Keratinocyte (primary cell): ENCODE measurements around the gene HELB. TPM values are rescaled to one million over a fixed set of nuclear protein-coding genes. Genes with fewer than 3 reads are reported as not detected.
A peak's percentile ranks its signal among the peaks of the same experiment; 100 is the strongest.

Experiments
- DNase-seq: peaks from one replicate; pipeline ENCODE4 v3.0.0-alpha.2; 2011; ENCODE audit warnings: low read depth, missing footprints, low spot score
- FAIRE-seq: peaks from 2 replicates; lab custom pipeline; 2011; peaks lifted over from hg19 to GRCh38; lab: Jason Lieb, UNC
- H2AFZ ChIP-seq: 2 replicates; pipeline ENCODE4 v1.6.0; 2012; ENCODE audit warnings: low read length, control low read depth, inconsistent platforms; ENCODE audit not compliant: control insufficient read depth
- H3K27ac ChIP-seq: 2 replicates; pipeline ENCODE4 v1.5.1; 2011; ENCODE audit warnings: low read length; ENCODE audit not compliant: control insufficient read depth, insufficient read depth
- H3K27me3 ChIP-seq: 3 replicates; pipeline ENCODE4 v1.6.0; 2011; ENCODE audit warnings: low read length; ENCODE audit not compliant: control insufficient read depth, insufficient read depth; ENCODE audit errors: extremely low read depth
- H3K36me3 ChIP-seq, 2 experiments: 2 replicates in 1 of 2; 3 replicates in 1 of 2; pipeline ENCODE4 v1.5.1; 2011; ENCODE audit warnings: low read length in 2 of 2, mild to moderate bottlenecking in 1 of 2; ENCODE audit not compliant: control insufficient read depth in 2 of 2, insufficient read depth in 2 of 2; ENCODE audit errors: extremely low read depth in 1 of 2
- H3K4me1 ChIP-seq: 3 replicates; pipeline ENCODE4 v1.5.1; 2011; ENCODE audit warnings: low read length; ENCODE audit not compliant: control insufficient read depth, insufficient read depth; ENCODE audit errors: extremely low read depth
- H3K4me2 ChIP-seq: 3 replicates; pipeline ENCODE4 v1.6.0; 2011; ENCODE audit warnings: low read depth, low read length; ENCODE audit not compliant: control insufficient read depth, insufficient read depth; ENCODE audit errors: extremely low read depth
- H3K4me3 ChIP-seq, 3 experiments: fragments of 200-600 bp in 1 of 3; sonication (generic) in 1 of 3; 2 replicates in 2 of 3; 3 replicates in 1 of 3; pipeline ENCODE4 v1.5.1; 2011 to 2016; ENCODE audit warnings: low read length in 3 of 3, mild to moderate bottlenecking in 3 of 3, control low read depth in 2 of 3, inconsistent platforms in 1 of 3, low read depth in 1 of 3, mixed read lengths in 1 of 3, mixed run types in 1 of 3, moderate library complexity in 1 of 3; ENCODE audit not compliant: control insufficient read depth in 2 of 3, insufficient read depth in 2 of 3; ENCODE audit errors: extremely low read depth in 1 of 3
- H3K79me2 ChIP-seq: 2 replicates; pipeline ENCODE4 v1.6.0; 2012; ENCODE audit warnings: low read length; ENCODE audit not compliant: control insufficient read depth, insufficient read depth
- H3K9ac ChIP-seq: 3 replicates; pipeline ENCODE4 v1.6.0; 2011; ENCODE audit warnings: low read length; ENCODE audit not compliant: control insufficient read depth, insufficient read depth; ENCODE audit errors: extremely low read depth
- H3K9me1 ChIP-seq: 3 replicates; pipeline ENCODE4 v1.6.0; 2011; ENCODE audit warnings: low read length; ENCODE audit not compliant: control insufficient read depth, insufficient read depth; ENCODE audit errors: extremely low read depth
- H3K9me3 ChIP-seq: 2 replicates; pipeline ENCODE4 v1.5.1; 2012; ENCODE audit warnings: low read depth, low read length; ENCODE audit not compliant: control insufficient read depth
- H4K20me1 ChIP-seq: 3 replicates; pipeline ENCODE4 v1.6.0; 2011; ENCODE audit warnings: low read length; ENCODE audit not compliant: control insufficient read depth, insufficient read depth; ENCODE audit errors: extremely low read depth
- CTCF ChIP-seq, 3 experiments: IDR thresholded peaks in 1 of 3; conservative IDR thresholded peaks in 1 of 3; optimal IDR thresholded peaks in 1 of 3; 2 replicates in 2 of 3; 3 replicates in 1 of 3; pipeline versions ENCODE3 to v1.5.1; 2011; ENCODE audit warnings: low read length in 3 of 3, mild to moderate bottlenecking in 3 of 3, moderate library complexity in 2 of 3, control low read depth in 1 of 3, inconsistent platforms in 1 of 3; ENCODE audit not compliant: insufficient read depth in 2 of 3; ENCODE audit errors: extremely low read depth in 1 of 3
- EZH2 ChIP-seq: IDR thresholded peaks from one replicate; pipeline ENCODE4 v1.6.1; 2012; ENCODE audit warnings: inconsistent platforms, mild to moderate bottlenecking, low read length, moderate library complexity
- dilution Hi-C: fragments of 300-500 bp; cut with MboI; formaldehyde crosslinking; loops from one replicate; pipeline ENCODE4 v1.7.0; 2020; ENCODE audit warnings: low sequenced_read_pairs; ENCODE audit not compliant: extremely low pct_ligation_motif_present
- polyA plus RNA-seq, 5 experiments: library from polyadenylated mRNA; depleted of rRNA in 3 of 5; stranded (reverse) in 3 of 5; stranded (forward) in 1 of 5; unstranded in 1 of 5; fragments of >200 nt; gene quantifications; 1 replicate in 1 of 5; 2 replicates in 3 of 5; 3 replicates in 1 of 5; pipeline versions ENCODE4 v1.2.1 to v1.2.3, GENCODE V29; 2011 to 2012; ENCODE audit warnings: missing spikeins in 2 of 5, low read depth in 1 of 5, low replicate concordance in 1 of 5

Gene HELB
- polyA plus RNA-seq, 1 donor (not counting 4 experiments of a cell fraction or from before 2014, with no cell fraction given), result 1.8 TPM

DNA sequence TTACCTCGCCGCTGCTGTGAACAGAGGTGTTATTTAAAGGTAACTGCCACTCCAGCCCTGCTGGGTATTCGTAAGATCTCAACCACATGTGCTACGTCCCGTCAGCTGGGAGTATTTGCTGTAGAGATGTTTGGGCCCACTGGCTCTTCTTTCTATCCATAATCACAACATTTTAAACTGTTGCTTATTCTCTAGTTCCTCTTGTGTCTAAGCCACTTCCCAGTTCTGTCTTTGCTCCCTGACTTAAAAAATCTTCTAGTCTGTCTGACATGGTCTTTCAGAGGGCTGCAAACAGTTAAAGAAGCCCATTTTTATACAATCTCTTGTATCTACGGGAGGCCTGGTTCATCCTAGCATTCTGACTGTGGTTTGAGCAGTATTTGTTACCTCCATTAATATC lies 33.2 kb upstream of the HELB start:
- Histone ChIP-seq H3K4me1 (peaks cover 8% of the 10 kb centered on the region), H3K9me1 (no peaks in the 10 kb centered on the region), H2AFZ (no peak overlapping the region), H3K36me3 (no peaks in the 10 kb centered on the region), H3K4me3 (no peak overlapping the region), H3K9me3 (no peaks in the 10 kb centered on the region), H3K27me3 (no peaks in the 10 kb centered on the region), H3K27ac (no peak overlapping the region), H4K20me1 (no peaks in the 10 kb centered on the region), H3K9ac (no peak overlapping the region), H3K4me2 (no peak overlapping the region), H3K79me2 (no peaks in the 10 kb centered on the region)
- TF ChIP-seq CTCF (optimal IDR thresholded peaks at IDR 0.05 in 1 of 3, IDR thresholded peaks at IDR 0.05 in 1 of 3, conservative IDR thresholded peaks at IDR 0.05 in 1 of 3; ENCODE audit: extremely low read depth in 1 of 3, insufficient read depth in 2 of 3, low read length in 3 of 3) (no peak), EZH2 (no peak)
- DNase-seq, result no peak
- FAIRE-seq, result no peak
- dilution Hi-C loops, result loop anchor here (25.0 kb wide), 1 partner anchor 143 kb away; no protein-coding TSS in a partner anchor

GRCh38 chr12:66269757-66270383 lies 32.4 kb upstream of the HELB start:
- FAIRE-seq, result peak; percentile 63
- no peaks in the 10 kb centered on the region for H3K9me3 ChIP-seq
- no peak overlapping the region for H3K9ac ChIP-seq
- dilution Hi-C loops, result loop anchor here (25.0 kb wide), 1 partner anchor 142 kb away; no protein-coding TSS in a partner anchor
- TF ChIP-seq CTCF (optimal IDR thresholded peaks at IDR 0.05 in 1 of 3, IDR thresholded peaks at IDR 0.05 in 1 of 3, conservative IDR thresholded peaks at IDR 0.05 in 1 of 3; ENCODE audit: extremely low read depth in 1 of 3, insufficient read depth in 2 of 3, low read length in 3 of 3) (peak; percentile 23 to 69 (median 58)), EZH2 (no peak)
- no peak for DNase-seq
- peaks cover 8% of the 10 kb centered on the region for H3K4me1 ChIP-seq
- no peaks in the 10 kb centered on the region for H3K79me2 ChIP-seq
- no peaks in the 10 kb centered on the region for H3K9me1 ChIP-seq
- H3K4me2 ChIP-seq, result no peak overlapping the region
- no peaks in the 10 kb centered on the region for H3K36me3 ChIP-seq
- no peaks in the 10 kb centered on the region for H3K27me3 ChIP-seq
- no peak overlapping the region for H2AFZ ChIP-seq
- H3K4me3 ChIP-seq, result no peak overlapping the region
- no peaks in the 10 kb centered on the region for H4K20me1 ChIP-seq
- no peak overlapping the region for H3K27ac ChIP-seq
